Chondrocyte (in vitro differentiated cells): ENCODE measurements around the gene PRSS36. TPM values are rescaled to one million over a fixed set of nuclear protein-coding genes. Genes with fewer than 3 reads are reported as not detected.

ENCODE experiments used
- DNase-seq: peaks from one replicate; pipeline ENCODE4 v3.0.0; 2021; ENCODE audit warnings: mixed read lengths, low spot score
- H3K27ac Mint-ChIP-seq: one replicate; pipeline ENCODE4 v1.8.0; 2021; ENCODE audit warnings: mild to moderate bottlenecking, moderate library complexity, mixed read lengths; ENCODE audit not compliant: unreplicated experiment
- H3K27me3 Mint-ChIP-seq: 2 replicates; pipeline ENCODE4 v1.8.0; 2021; ENCODE audit warnings: low read depth, mixed read lengths
- H3K36me3 Mint-ChIP-seq: 2 replicates; pipeline ENCODE4 v1.8.0; 2021; ENCODE audit warnings: low read depth, mixed read lengths
- H3K4me1 Mint-ChIP-seq: 2 replicates; pipeline ENCODE4 v1.8.0; 2021; ENCODE audit warnings: low read depth, mild to moderate bottlenecking, mixed read lengths
- H3K4me3 Mint-ChIP-seq: one replicate; pipeline ENCODE4 v1.8.0; 2021; ENCODE audit warnings: mild to moderate bottlenecking, moderate library complexity, mixed read lengths; ENCODE audit not compliant: unreplicated experiment
- H3K9me3 Mint-ChIP-seq: 2 replicates; pipeline ENCODE4 v1.8.0; 2021; ENCODE audit warnings: low read depth, mixed read lengths
- CTCF ChIP-seq: fragments of 200-600 bp; sonication (generic); IDR thresholded peaks from 2 replicates; pipeline ENCODE4 v1.5.0; 2021; ENCODE audit warnings: antibody characterized with exemption, mild to moderate bottlenecking, moderate library complexity
- total RNA-seq: library from RNA; stranded (reverse); gene quantifications from 3 replicates; pipeline ENCODE4 v1.2.1, GENCODE V29; 2021

Gene PRSS36
- total RNA-seq, 1 donor from 2014 or later = 0.35 TPM

- Mint-ChIP-seq H3K27ac (no peak overlapping the region), H3K36me3 (peaks cover 6% of the 10 kb centered on the region), H3K4me1 (peaks cover 5% of the 10 kb centered on the region), H3K9me3 (no peaks in the 10 kb centered on the region), H3K4me3 (no peak overlapping the region), H3K27me3 (no peaks in the 10 kb centered on the region)
- DNase-seq = no peak
- TF ChIP-seq CTCF = no peak
Measured at GRCh38 chr16:31132303-31132979, 17.4 kb downstream of the PRSS36 start.

GRCh38 chr16:31131841-31132271 lies 18.0 kb downstream of the PRSS36 start:
- Mint-ChIP-seq H3K27me3 (no peaks in the 10 kb centered on the region), H3K9me3 (no peaks in the 10 kb centered on the region), H3K4me3 (no peak overlapping the region), H3K36me3 (peaks cover 6% of the 10 kb centered on the region), H3K27ac (no peak overlapping the region), H3K4me1 (peaks cover 5% of the 10 kb centered on the region)
- DNase-seq = no peak
- no peak for TF ChIP-seq CTCF

- DNase-seq = no peak
- peaks cover 6% of the 10 kb centered on the region for H3K36me3 Mint-ChIP-seq
- H3K27ac Mint-ChIP-seq = no peak overlapping the region
Measured at GRCh38 chr16:31131416-31131815, 18.4 kb downstream of the PRSS36 start.

GRCh38 chr16:31130899-31131298 lies 19.0 kb downstream of the PRSS36 start:
- H3K4me3 Mint-ChIP-seq = no peak overlapping the region
- no peaks in the 10 kb centered on the region for H3K27me3 Mint-ChIP-seq
- DNase-seq = no peak
- no peak for TF ChIP-seq CTCF
- H3K27ac Mint-ChIP-seq = no peak overlapping the region
- H3K9me3 Mint-ChIP-seq = no peaks in the 10 kb centered on the region
- H3K4me1 Mint-ChIP-seq = peaks cover 5% of the 10 kb centered on the region
- peaks cover 6% of the 10 kb centered on the region for H3K36me3 Mint-ChIP-seq

More at GRCh38 chr16:31131416-31131815, 18.4 kb downstream of the PRSS36 start:
- no peak overlapping the region for H3K4me3 Mint-ChIP-seq
- H3K27me3 Mint-ChIP-seq = no peaks in the 10 kb centered on the region
- H3K9me3 Mint-ChIP-seq = no peaks in the 10 kb centered on the region
- H3K4me1 Mint-ChIP-seq = peaks cover 5% of the 10 kb centered on the region
- no peak for TF ChIP-seq CTCF

- no peak overlapping the region for H3K27ac Mint-ChIP-seq
- H3K4me1 Mint-ChIP-seq = peaks cover 5% of the 10 kb centered on the region
- H3K4me3 Mint-ChIP-seq = no peak overlapping the region
- H3K36me3 Mint-ChIP-seq = peaks cover 6% of the 10 kb centered on the region
- H3K9me3 Mint-ChIP-seq = no peaks in the 10 kb centered on the region
- TF ChIP-seq CTCF = no peak
- DNase-seq = no peak
- H3K27me3 Mint-ChIP-seq = no peaks in the 10 kb centered on the region
Measured at GRCh38 chr16:31130336-31130891, 19.5 kb downstream of the PRSS36 start.
